Activated CD4-positive, alpha-beta memory T cell treated with anti-CD3 and anti-CD28 coated beads for 36 hours (primary cell): Measurements from ENCODE around the gene KIAA1671. TPM values are rescaled to one million over a fixed set of nuclear protein-coding genes. Genes with fewer than 3 reads are reported as not detected.
"Not testable (repeated sequence)": the region's sequence is repeated elsewhere in the genome, so short reads cannot be mapped to it uniquely, and the experiment has no call there.

Experiments
- CTCF ChIA-PET: fragments of 350-600 bp; sonication (Branson Sonifier 250); formaldehyde crosslinking; loops from one replicate; lab custom pipeline; 2021; ENCODE audit warnings: antibody characterized with exemption, inconsistent platforms; lab: Charles Lee
- POLR2A ChIA-PET: fragments of 350-600 bp; sonication (Branson Sonifier 250); formaldehyde crosslinking; loops from one replicate; lab custom pipeline; 2021; ENCODE audit warnings: antibody characterized with exemption; lab: Charles Lee
- DNase-seq: peaks from one replicate; pipeline ENCODE4 v3.0.0-alpha.2; 2020
- H3K27ac Mint-ChIP-seq: one replicate; pipeline ENCODE4 v1.8.0; 2021; ENCODE audit warnings: mixed read lengths
- H3K27me3 Mint-ChIP-seq: one replicate; pipeline ENCODE4 v1.8.0; 2021; ENCODE audit warnings: mixed read lengths
- H3K36me3 Mint-ChIP-seq: one replicate; pipeline ENCODE4 v1.8.0; 2021; ENCODE audit warnings: mixed read lengths
- H3K4me1 Mint-ChIP-seq: one replicate; pipeline ENCODE4 v1.8.0; 2021; ENCODE audit warnings: low read depth, mixed read lengths
- H3K4me3 Mint-ChIP-seq: one replicate; pipeline ENCODE4 v1.8.0; 2021; ENCODE audit warnings: mild to moderate bottlenecking, mixed read lengths
- H3K9me3 Mint-ChIP-seq: one replicate; pipeline ENCODE4 v1.8.0; 2021; ENCODE audit warnings: mixed read lengths
- intact Hi-C: fragments of 100-400 bp; cut with micrococcal nuclease; formaldehyde crosslinking; loops from one replicate; pipeline ENCODE4 v1.15.1; 2023
- total RNA-seq, 2 experiments: library from RNA; stranded (reverse); gene quantifications; one replicate each; pipeline ENCODE4 v1.2.3, GENCODE V29; 2021

Gene KIAA1671
- total RNA-seq, 2 experiments from 2014 or later, result 6.5 to 6.8 TPM

DNA sequence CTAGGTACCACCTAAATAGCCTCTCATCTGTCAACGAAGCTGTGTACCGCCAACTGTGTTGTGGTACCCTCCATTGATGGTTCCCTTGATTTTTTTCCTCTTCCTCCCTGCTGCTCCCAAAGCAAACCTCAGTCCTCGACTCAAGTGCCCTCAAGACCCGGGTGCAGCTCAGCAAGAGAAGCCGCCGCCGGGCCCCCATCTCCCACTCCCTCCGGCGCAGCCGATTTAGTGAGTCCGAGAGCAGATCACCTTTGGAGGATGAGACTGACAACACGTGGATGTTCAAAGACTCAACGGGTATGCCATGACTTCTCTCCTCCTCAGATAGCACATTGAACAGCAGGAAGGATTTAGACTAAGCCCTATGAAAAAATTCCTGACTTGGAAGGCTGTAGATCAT, 224.7 kb downstream of the KIAA1671 start:
- Mint-ChIP-seq H3K4me1 (no peaks in the 10 kb centered on the region), H3K4me3 (no peak overlapping the region), H3K27me3 (no peaks in the 10 kb centered on the region), H3K36me3 (peaks cover 16% of the 10 kb centered on the region), H3K9me3 (peaks cover 9% of the 10 kb centered on the region), H3K27ac (no peak overlapping the region)
- intact Hi-C loops, result no loop called here
- POLR2A ChIA-PET, result no interaction called here
- DNase-seq, result no peak
- CTCF ChIA-PET, result interaction anchor here (1.0 kb wide), 1 partner anchor 59 kb away, joined by 3 read pairs; no protein-coding TSS in a partner anchor

- CTCF ChIA-PET, result no interaction called here
- no peak overlapping the region for H3K4me3 Mint-ChIP-seq
- H3K27me3 Mint-ChIP-seq, result no peaks in the 10 kb centered on the region
Observed at GRCh38 chr22:25177895-25178294, 225.4 kb downstream of the KIAA1671 start.

DNA sequence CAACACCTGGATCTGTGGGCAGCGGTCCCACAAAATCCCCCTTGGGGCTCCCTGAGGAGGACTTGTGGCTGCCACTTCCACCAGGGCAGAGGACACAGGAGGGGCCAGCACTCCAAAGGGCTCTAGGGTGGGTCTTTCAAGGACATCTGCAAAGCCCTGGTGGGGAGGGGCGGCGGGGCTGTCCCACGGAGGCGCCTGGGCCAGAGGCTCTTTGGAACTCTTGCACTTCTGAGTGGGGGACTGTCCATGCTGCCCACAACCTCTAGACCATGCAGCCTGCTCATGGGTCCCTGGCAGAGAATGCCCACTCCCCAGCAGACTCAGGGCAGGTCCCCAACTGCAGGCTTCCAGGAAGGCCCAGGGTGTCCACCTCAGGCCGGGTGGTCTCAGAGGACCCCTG, 225.8 kb downstream of the KIAA1671 start:
- H3K36me3 Mint-ChIP-seq, result peaks cover 16% of the 10 kb centered on the region
- DNase-seq, result peak; percentile 13
- H3K4me3 Mint-ChIP-seq, POLR2A ChIA-PET, H3K27me3 Mint-ChIP-seq, CTCF ChIA-PET, intact Hi-C loops, H3K27ac Mint-ChIP-seq, H3K4me1 Mint-ChIP-seq, H3K9me3 Mint-ChIP-seq: not testable (repeated sequence)

More at GRCh38 chr22:25177895-25178294, 225.4 kb downstream of the KIAA1671 start:
- H3K9me3 Mint-ChIP-seq, result peaks cover 9% of the 10 kb centered on the region
- intact Hi-C loops, result no loop called here
- POLR2A ChIA-PET, result no interaction called here
- DNase-seq, result no peak
- no peak overlapping the region for H3K27ac Mint-ChIP-seq
- no peaks in the 10 kb centered on the region for H3K4me1 Mint-ChIP-seq
- peaks cover 16% of the 10 kb centered on the region for H3K36me3 Mint-ChIP-seq

GRCh38 chr22:25178869-25179631, 226.5 kb downstream of the KIAA1671 start:
- intact Hi-C loops, POLR2A ChIA-PET, H3K4me3 Mint-ChIP-seq, H3K27ac Mint-ChIP-seq, H3K9me3 Mint-ChIP-seq, H3K4me1 Mint-ChIP-seq, DNase-seq, H3K27me3 Mint-ChIP-seq: not testable (repeated sequence)
- CTCF ChIA-PET, result interaction anchor here (1.0 kb wide), 1 partner anchor 23 kb away, joined by 5 read pairs; no protein-coding TSS in a partner anchor
- H3K36me3 Mint-ChIP-seq, result peaks cover 16% of the 10 kb centered on the region

DNA sequence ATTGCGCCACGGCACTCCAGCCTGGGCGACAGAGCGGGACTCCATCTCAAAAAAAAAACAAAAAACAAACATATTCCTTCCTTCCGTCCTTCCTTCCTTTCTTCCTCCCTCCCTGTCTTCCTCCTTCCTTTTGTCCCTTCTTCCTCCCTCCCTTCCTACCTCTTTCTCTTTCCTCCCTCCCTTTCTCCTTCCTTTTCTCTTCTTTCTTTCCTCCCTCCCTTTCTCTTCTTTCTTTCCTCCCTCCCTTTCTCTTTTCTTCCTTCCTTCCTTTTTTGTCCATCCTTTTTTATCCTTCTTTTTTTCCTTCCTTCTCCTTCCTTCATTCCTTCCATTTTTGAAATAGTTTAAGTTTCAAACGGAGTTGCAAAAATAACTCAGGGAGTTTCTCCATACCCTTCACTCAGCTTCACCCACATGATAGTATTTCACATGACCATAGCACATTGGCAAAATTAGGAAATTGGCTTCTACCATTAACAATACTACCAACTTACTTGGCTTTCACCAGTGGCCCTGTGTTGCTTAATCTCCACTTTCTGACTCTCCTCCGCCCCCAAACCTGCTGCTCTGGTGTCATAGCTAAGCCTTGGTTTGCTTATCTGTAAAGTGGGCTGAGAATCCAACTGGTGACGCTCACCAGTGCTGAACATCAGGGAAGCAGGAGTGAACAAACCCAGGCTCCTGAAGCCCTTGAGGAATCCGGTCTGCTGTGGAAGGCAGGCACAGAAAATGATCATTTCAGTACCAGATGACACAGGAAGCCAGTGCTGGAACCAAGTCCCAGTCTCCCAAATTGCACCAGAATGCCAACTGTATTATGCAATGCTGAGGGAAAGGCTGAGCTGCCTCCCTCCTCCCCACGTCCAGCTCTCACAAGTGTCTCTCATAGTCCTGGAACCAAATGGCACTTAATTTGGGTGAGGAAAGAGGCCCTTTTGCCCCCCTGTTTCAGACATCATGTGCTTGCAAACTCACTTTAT, 229.9 kb downstream of the KIAA1671 start:
- no peak overlapping the region for H3K27ac Mint-ChIP-seq
- peaks cover 11% of the 10 kb centered on the region for H3K36me3 Mint-ChIP-seq
- no peaks in the 10 kb centered on the region for H3K4me1 Mint-ChIP-seq
- no peak for DNase-seq
- H3K9me3 Mint-ChIP-seq, result peaks cover 9% of the 10 kb centered on the region
- ChIA-PET POLR2A (no interaction called here), CTCF (interaction anchor here (1.5 to 1.6 kb wide), 2 partner anchors 20 to 101 kb away, joined by 3 to 5 read pairs; no protein-coding TSS in a partner anchor)
- H3K4me3 Mint-ChIP-seq, result no peak overlapping the region
- no peaks in the 10 kb centered on the region for H3K27me3 Mint-ChIP-seq
- intact Hi-C loops, result no loop called here

- CTCF ChIA-PET, result interaction anchor here (1.6 kb wide), 1 partner anchor 103 kb away, joined by 3 read pairs; no protein-coding TSS in a partner anchor
- no peaks in the 10 kb centered on the region for H3K4me1 Mint-ChIP-seq
- peaks cover 9% of the 10 kb centered on the region for H3K9me3 Mint-ChIP-seq
- peaks cover 9% of the 10 kb centered on the region for H3K36me3 Mint-ChIP-seq
- POLR2A ChIA-PET, result no interaction called here
- no peak overlapping the region for H3K27ac Mint-ChIP-seq
- DNase-seq, result no peak
- H3K27me3 Mint-ChIP-seq, result no peaks in the 10 kb centered on the region
- H3K4me3 Mint-ChIP-seq, result no peak overlapping the region
- intact Hi-C loops, result no loop called here
Observed at GRCh38 chr22:25183949-25184619, 231.6 kb downstream of the KIAA1671 start.

DNA sequence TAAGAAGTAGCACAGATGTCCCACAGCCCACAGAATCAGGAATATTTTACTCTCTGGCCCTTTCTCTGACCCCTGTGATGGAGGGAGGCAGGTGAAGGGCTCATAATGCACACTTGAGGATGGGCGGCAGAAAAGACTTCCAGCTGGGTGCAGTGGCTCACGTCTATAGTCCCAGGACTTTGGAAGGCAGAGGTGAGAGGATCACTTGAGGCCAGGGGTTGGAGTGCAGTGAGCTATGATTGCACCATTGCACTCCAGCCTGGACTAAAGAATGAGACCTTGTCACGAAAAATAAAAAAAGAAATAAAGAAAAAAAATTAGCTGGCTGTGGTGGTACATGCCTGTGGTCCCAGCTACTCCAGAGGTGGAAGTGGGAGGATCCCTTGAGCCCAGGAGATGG, 233.6 kb downstream of the KIAA1671 start:
- Mint-ChIP-seq H3K9me3 (no peaks in the 10 kb centered on the region), H3K4me3 (no peak overlapping the region), H3K36me3 (no peaks in the 10 kb centered on the region), H3K27me3 (no peaks in the 10 kb centered on the region), H3K4me1 (no peaks in the 10 kb centered on the region), H3K27ac (no peak overlapping the region)
- intact Hi-C loops, result no loop called here
- POLR2A ChIA-PET, result no interaction called here
- CTCF ChIA-PET, result interaction anchor here (1.2 kb wide), 1 partner anchor 17 kb away, joined by 11 read pairs; no protein-coding TSS in a partner anchor
- DNase-seq, result no peak

DNA sequence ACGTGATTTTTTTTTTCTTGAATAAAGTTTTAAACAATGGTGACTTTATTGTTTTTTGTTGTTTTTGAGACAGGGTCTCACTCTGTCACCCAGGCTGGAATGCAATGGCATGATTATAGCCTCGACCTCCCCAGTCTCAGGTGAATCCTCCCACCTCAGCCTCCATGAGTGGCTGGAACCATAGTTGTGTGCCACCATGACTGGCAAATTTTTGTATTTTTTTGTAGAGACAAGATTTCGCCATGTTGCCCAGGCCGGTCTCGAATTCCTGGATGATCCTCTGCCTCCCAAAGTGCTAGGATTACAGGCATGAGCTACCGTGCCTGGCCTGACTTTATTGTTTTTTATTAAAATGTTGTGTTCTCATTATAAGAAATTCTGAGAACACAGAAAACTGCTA, 235.0 kb downstream of the KIAA1671 start:
- Mint-ChIP-seq H3K27me3 (no peaks in the 10 kb centered on the region), H3K27ac (no peak overlapping the region), H3K4me3 (no peak overlapping the region), H3K36me3 (no peaks in the 10 kb centered on the region), H3K9me3 (no peaks in the 10 kb centered on the region), H3K4me1 (no peaks in the 10 kb centered on the region)
- DNase-seq, result no peak
- ChIA-PET POLR2A (no interaction called here), CTCF (interaction anchor here (2.8 kb wide), 1 partner anchor 14 kb away, joined by 12 read pairs; no protein-coding TSS in a partner anchor)
- intact Hi-C loops, result no loop called here

DNA sequence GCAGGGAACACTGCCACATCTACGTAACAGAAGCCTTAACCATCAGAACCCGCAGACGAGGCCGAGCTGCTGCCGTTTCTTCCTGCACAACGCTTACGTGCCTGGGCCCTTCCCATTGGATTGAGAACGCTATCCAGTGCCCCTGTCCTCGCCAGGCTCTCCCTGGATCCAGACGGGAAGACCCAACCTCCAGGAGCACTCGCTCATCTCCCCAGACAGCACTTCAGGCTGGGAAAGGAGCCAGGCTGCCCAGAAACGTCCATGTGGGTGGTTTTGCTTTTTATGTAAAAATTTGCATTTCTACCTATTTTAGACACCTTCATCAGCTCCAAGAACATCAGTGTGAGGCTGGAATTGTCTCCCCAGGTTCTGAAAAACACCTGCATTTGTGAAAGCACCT, 239.9 kb downstream of the KIAA1671 start:
- Mint-ChIP-seq H3K9me3 (no peaks in the 10 kb centered on the region), H3K36me3 (no peaks in the 10 kb centered on the region), H3K4me3 (no peak overlapping the region), H3K27me3 (no peaks in the 10 kb centered on the region), H3K27ac (no peak overlapping the region), H3K4me1 (no peaks in the 10 kb centered on the region)
- ChIA-PET POLR2A (no interaction called here), CTCF (interaction anchor here (1.1 to 1.6 kb wide), 3 partner anchors 9 to 111 kb away, joined by 3 to 10 read pairs (median 5); no protein-coding TSS in a partner anchor)
- DNase-seq, result no peak
- intact Hi-C loops, result no loop called here

GRCh38 chr22:25193130-25193529, 240.6 kb downstream of the KIAA1671 start:
- CTCF ChIA-PET, result interaction anchor here (1.1 to 1.6 kb wide), 2 partner anchors 9 to 112 kb away, joined by 3 to 10 read pairs; no protein-coding TSS in a partner anchor
- no peaks in the 10 kb centered on the region for H3K36me3 Mint-ChIP-seq
- no peak for DNase-seq
- no peaks in the 10 kb centered on the region for H3K27me3 Mint-ChIP-seq
- no peaks in the 10 kb centered on the region for H3K4me1 Mint-ChIP-seq
- intact Hi-C loops, result no loop called here
- POLR2A ChIA-PET, result no interaction called here
- no peak overlapping the region for H3K4me3 Mint-ChIP-seq
- H3K27ac Mint-ChIP-seq, result no peak overlapping the region
- no peaks in the 10 kb centered on the region for H3K9me3 Mint-ChIP-seq

DNA sequence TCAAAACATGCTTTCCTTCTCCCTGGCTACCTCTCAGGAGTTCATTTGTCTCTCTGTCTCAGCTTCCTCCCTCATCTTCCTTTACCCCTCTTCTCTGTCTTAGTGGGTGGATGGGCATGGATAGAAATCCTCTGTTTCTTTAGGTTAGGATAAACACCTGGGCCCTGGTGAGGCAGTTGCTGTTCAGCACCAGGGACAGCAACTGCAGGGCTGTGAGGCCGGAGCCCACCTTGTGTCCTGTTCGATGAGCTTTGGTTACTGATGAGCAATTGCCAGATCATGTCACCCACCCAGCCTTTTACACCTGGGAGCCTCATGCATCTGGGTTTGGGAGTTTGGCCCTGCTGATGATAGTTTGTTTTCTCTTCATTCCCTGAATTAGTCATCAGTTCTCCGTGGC, 241.0 kb downstream of the KIAA1671 start:
- Mint-ChIP-seq H3K4me1 (no peaks in the 10 kb centered on the region), H3K27ac (no peak overlapping the region), H3K36me3 (no peaks in the 10 kb centered on the region), H3K9me3 (no peaks in the 10 kb centered on the region), H3K27me3 (no peaks in the 10 kb centered on the region), H3K4me3 (no peak overlapping the region)
- intact Hi-C loops, result no loop called here
- ChIA-PET CTCF (interaction anchor here (1.6 kb wide), 1 partner anchor 9 kb away, joined by 10 read pairs; no protein-coding TSS in a partner anchor), POLR2A (no interaction called here)
- DNase-seq, result no peak
